GM21576 (cell line): ENCODE results near the gene SPRED2.
A peak's percentile ranks its signal among the peaks of the same experiment; 100 is the strongest.

Experiments used
- ATAC-seq: cut with Tn5 transposase; IDR thresholded peaks from one replicate; pipeline ENCODE4 v1.9.1; 2021; ENCODE audit warnings: mild to moderate bottlenecking, moderate library complexity; ENCODE audit not compliant: unreplicated experiment

Gene SPRED2

GRCh38 chr2:65316072-65316471 lies 116.3 kb downstream of the SPRED2 start:
- no peak for ATAC-seq

- ATAC-seq = no peak
Measured at GRCh38 chr2:65314801-65315441, 117.5 kb downstream of the SPRED2 start.

- ATAC-seq = no peak
Measured at GRCh38 chr2:65313954-65314256, 118.5 kb downstream of the SPRED2 start.

GRCh38 chr2:65313126-65313953 lies 119.1 kb downstream of the SPRED2 start:
- ATAC-seq = no peak

- no peak for ATAC-seq
Measured at GRCh38 chr2:65311596-65311995, 120.8 kb downstream of the SPRED2 start.

- no peak for ATAC-seq
Measured at GRCh38 chr2:65311049-65311448, 121.3 kb downstream of the SPRED2 start.

GRCh38 chr2:65309699-65310098 lies 122.7 kb downstream of the SPRED2 start:
- no peak for ATAC-seq

GRCh38 chr2:65305934-65306333 lies 126.5 kb downstream of the SPRED2 start:
- no peak for ATAC-seq

GRCh38 chr2:65300761-65301711 lies 131.4 kb downstream of the SPRED2 start:
- peak; percentile 83 for ATAC-seq

GRCh38 chr2:65300134-65300760 lies 132.2 kb downstream of the SPRED2 start:
- ATAC-seq = no peak

- ATAC-seq = no peak
Measured at GRCh38 chr2:65299246-65299645, 133.2 kb downstream of the SPRED2 start.

- ATAC-seq = no peak
Measured at GRCh38 chr2:65298089-65298488, 134.3 kb downstream of the SPRED2 start.

- no peak for ATAC-seq
Measured at GRCh38 chr2:65297544-65297943, 134.9 kb downstream of the SPRED2 start.

GRCh38 chr2:65296971-65297370 lies 135.4 kb downstream of the SPRED2 start:
- ATAC-seq = no peak

GRCh38 chr2:65294701-65295100 lies 137.7 kb downstream of the SPRED2 start:
- ATAC-seq = no peak

- ATAC-seq = no peak
Measured at GRCh38 chr2:65294136-65294535, 138.3 kb downstream of the SPRED2 start.

- no peak for ATAC-seq
Measured at GRCh38 chr2:65293376-65293775, 139.0 kb downstream of the SPRED2 start.

GRCh38 chr2:65292461-65293011 lies 139.9 kb downstream of the SPRED2 start:
- ATAC-seq = no peak

GRCh38 chr2:65292106-65292400 lies 140.3 kb downstream of the SPRED2 start:
- ATAC-seq = no peak

GRCh38 chr2:65291216-65292105 lies 140.9 kb downstream of the SPRED2 start:
- no peak for ATAC-seq
